Measurements from ENCODE around the gene CFAP97D1.

Gene CFAP97D1

GRCh38 chr17:43800736-43801135, 20.5 kb downstream of the CFAP97D1 start:
- no peak for DNase-seq

DNA sequence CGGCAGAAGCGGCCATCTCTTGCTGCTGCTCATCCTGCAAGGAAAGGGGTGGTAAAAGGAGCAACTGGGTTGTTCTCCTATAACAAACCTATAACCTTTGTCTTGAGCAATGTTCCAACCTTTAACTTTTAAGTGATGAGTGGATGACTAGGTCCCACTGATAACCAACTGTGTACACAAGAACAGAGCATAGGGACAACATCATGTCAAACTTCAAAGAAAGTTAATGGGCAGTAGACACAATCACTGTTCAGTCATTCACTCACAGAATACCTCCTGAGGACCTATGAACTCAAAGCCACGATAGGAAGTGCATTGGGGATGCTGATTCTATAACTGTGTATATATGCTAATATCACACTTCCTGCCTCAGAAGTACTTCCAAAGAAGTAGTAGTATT, 21.6 kb downstream of the CFAP97D1 start:
- no peak for DNase-seq

DNA sequence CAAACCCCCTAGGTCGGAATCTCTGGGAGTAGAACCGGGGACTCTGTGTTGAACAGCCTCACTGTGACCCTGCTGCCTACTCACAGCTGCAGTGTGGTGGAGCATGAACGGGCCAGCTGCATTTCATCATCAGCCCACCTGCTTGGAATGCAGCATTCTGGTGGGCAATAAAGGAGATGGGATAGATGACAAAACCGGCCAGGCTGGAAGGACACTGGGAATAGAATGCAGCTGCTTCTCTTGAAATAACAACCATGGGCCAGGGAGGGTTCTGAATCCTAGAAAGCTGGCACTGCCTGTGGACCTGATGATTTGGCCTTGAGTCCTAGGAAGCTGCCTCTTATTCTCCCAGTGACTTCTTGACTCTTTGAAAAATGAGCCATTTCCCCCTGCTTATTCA, 23.5 kb downstream of the CFAP97D1 start:
- no peak for DNase-seq

GRCh38 chr17:43805117-43805516, 24.9 kb downstream of the CFAP97D1 start:
- DNase-seq: no peak

DNA sequence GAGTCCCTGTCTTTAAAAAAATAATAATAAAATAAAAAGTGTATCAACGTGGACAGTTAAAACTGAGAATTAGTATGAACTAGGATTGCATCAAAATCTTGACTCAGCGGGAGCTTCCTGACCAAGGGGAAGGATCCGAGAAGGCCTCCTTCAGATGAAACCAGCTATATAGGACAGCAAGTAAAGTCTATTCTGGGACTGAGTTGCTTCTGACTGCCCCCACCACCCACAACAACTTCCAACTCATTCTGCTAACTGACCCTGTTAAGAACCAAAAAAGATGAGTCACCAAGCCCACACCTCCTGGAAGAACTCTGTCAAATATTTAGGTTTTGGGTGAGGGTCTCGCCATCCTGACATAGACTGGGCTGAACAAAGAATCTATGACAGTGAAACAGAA, 27.8 kb downstream of the CFAP97D1 start:
- DNase-seq: no peak

- no peak for DNase-seq
Measured at GRCh38 chr17:43809121-43809520, 28.9 kb downstream of the CFAP97D1 start.

GRCh38 chr17:43810226-43810715, 30.0 kb downstream of the CFAP97D1 start:
- no peak for DNase-seq

GRCh38 chr17:43810823-43811222, 30.6 kb downstream of the CFAP97D1 start:
- DNase-seq: no peak

GRCh38 chr17:43812396-43813265, 32.4 kb downstream of the CFAP97D1 start:
- DNase-seq: no peak

GRCh38 chr17:43813386-43813785, 33.2 kb downstream of the CFAP97D1 start:
- DNase-seq: no peak

DNA sequence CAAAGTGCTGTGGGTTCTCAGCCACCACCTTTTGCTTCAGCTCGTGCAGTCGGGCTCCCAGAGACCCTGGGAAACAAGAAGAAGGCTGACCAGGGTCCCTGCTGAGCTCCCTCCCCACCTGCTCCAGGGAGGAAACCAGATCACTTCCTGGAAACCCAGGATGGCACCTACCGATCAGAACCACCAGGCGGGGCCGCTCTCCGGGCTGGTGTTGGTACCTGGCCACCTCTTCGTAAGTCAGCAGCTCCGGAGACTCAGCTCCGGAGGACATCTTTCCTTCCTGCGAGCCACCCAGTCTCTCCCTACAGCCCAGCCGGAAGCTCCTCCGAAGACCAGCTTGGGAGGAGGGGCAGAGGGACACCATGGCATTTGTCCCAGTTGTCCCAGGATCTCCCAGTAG, 33.8 kb downstream of the CFAP97D1 start:
- DNase-seq: no peak

DNA sequence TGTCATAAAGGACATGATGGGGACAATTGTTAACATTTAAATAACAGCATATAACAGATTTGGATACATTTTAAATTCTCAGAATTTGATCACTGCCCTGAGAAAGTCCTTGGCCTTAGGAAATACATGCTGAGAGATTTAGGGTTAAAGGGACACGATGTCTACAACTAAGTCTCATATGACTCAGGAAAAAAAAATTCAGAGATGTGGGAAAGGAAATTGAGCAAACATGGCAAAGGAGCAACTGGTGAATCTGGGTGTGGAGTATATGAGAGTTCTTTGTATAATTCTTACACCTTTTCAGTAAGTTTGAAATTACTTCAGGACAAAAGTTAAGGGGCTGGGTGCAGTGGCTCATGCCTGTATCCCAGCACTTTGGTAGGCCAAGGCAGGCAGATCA, 34.5 kb downstream of the CFAP97D1 start:
- no peak for DNase-seq

GRCh38 chr17:43816336-43817320, 36.4 kb downstream of the CFAP97D1 start:
- no peak for DNase-seq

- DNase-seq: no peak
Measured at GRCh38 chr17:43817826-43818225, 37.6 kb downstream of the CFAP97D1 start.

GRCh38 chr17:43818966-43819365, 38.7 kb downstream of the CFAP97D1 start:
- DNase-seq: no peak

DNA sequence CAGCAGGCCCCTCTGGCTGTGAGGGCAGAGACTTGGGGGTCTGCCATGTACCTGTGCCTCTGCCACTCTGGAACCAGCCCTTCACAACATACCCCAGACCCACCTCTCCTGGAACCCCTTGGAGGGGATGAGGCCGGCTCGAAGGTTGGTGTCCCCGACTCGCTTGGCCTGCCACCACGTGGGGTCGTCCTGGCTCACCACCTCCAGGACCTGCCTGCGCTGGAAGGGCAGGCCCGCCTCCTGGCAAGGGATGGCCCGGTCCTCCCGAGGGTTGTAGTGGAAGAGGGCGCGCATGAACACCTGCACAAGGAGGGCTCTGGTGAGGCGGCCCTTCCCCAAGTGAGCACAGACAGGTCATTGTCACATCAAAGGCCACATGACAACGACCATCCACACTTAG, 40.5 kb downstream of the CFAP97D1 start:
- DNase-seq: no peak

DNA sequence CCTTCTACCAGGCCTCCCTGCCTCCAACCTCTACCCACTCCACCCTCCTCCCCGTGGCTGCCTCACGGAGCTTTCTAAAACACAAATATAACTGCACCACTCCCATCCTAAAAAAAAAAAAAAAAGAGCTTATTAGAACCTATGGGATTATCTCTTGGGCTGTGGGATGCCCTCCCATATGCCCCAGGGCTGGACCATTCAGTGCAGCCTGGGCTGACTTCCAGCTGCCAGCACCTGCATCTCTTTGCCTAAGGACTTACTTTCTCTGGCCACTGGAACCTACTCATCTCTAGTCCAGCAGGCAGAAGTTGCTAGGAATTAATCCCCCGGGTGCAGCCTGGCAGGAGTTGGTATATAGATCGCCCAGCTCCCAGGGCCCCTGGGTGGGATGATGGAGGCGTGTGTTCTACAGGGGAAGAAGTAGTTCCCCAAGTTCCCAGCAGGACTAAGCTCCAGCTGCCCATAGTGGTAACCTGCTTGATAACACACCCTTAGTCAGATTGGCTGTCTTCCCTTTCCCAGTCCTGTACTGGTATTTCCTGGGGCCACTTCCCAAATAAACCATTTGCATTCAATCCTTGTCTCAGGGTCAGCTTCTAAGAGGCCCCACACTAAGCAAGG, 42.4 kb downstream of the CFAP97D1 start:
- no peak for DNase-seq

- DNase-seq: no peak
Measured at GRCh38 chr17:43823350-43824084, 43.3 kb downstream of the CFAP97D1 start.

DNA sequence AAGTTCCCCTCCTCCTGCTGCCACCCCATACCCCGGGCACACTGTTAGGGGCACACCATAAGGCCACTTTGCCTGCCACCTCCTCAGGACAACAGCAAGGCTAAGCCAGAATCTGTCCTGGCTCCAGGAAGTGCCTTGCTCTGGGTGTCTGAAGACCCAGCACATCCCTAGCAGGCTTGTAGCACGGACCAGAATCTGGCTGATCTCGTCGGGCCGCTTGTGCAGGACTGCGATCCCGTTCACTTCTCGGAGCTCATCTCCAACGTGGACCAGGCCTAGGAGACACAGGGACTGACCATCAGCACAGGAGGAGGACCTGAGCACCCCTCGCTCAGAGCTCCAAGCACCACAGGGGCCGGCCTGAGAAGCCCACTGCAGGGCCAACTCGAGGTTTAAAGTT, 45.3 kb downstream of the CFAP97D1 start:
- DNase-seq: no peak

- DNase-seq: no peak
Measured at GRCh38 chr17:43826206-43826605, 46.0 kb downstream of the CFAP97D1 start.

DNA sequence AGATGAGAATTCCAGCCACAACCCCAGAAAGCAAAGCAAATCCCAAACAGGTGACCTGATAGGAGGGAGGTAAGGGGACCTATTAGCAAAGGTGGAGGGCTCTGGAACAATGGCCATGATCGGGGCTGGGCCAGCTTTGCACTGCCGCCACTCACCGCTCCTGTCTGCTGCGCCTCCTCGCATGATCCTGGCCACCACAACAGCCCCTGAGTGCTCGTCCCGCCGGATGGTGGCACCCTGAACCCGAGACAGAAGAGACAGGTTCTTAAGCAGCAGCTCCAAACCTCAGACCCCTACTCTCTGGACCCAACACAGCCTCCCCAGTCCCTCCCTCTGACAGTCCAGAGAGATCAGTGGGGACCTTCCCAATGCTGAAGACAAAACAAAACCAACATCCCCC, 47.4 kb downstream of the CFAP97D1 start:
- DNase-seq: no peak

DNA sequence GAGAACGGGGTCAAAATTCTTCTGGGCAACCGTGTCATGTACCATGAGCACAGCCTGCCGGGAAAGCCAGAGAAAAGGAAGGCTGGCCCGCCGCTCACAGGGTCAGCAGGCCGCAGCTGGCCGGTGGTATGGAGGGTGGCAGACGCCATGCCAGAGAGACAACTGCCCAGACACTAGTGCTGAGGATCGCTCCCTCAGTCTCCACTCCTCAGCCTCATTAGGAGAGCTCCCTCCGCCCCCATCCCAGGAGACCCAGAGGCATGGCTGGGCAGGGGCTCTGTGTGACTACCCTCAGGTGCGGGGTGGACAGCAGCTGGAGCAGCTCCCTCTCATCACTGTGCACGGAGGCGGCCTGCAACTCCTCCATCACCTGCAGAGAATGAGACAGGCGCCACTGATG, 49.5 kb downstream of the CFAP97D1 start:
- no peak for DNase-seq
